GM23338 (cell line): ENCODE measurements around the gene TCF3. TPM values are rescaled to one million over a fixed set of nuclear protein-coding genes. Genes with fewer than 3 reads are reported as not detected.
A peak's percentile ranks its signal among the peaks of the same experiment; 100 is the strongest.

Experiments
- ATAC-seq: fragments of 200-7000 bp; cut with Tn5 transposase; 3 replicates; pipeline ENCODE4 v1.9.1; 2020
- DNase-seq: peaks from one replicate; pipeline ENCODE4 v3.0.0-alpha.2; 2015; ENCODE audit warnings: low spot score
- H2AFZ ChIP-seq: fragments of 200-600 bp; sonication (generic); 2 replicates; pipeline ENCODE4 v1.8.0; 2016; ENCODE audit warnings: antibody characterized with exemption, mild to moderate bottlenecking, moderate library complexity
- H3F3A ChIP-seq: fragments of 200-600 bp; sonication (generic); replicated peaks from 2 replicates; pipeline ENCODE4 v1.8.0; 2017; ENCODE audit warnings: antibody characterized with exemption, mixed run types, low read depth
- H3K27ac ChIP-seq: fragments of 200-600 bp; sonication (generic); 2 replicates; pipeline ENCODE4 v1.6.1; 2016; ENCODE audit warnings: low read depth
- H3K27me3 ChIP-seq: fragments of 200-600 bp; sonication (generic); 2 replicates; pipeline ENCODE4 v1.8.0; 2016; ENCODE audit warnings: mild to moderate bottlenecking, mixed run types, moderate library complexity; ENCODE audit not compliant: insufficient read depth
- H3K36me3 ChIP-seq: fragments of 200-600 bp; sonication (generic); 2 replicates; pipeline ENCODE4 v1.8.0; 2016; ENCODE audit warnings: mild to moderate bottlenecking; ENCODE audit not compliant: insufficient read depth
- H3K4me1 ChIP-seq: fragments of 200-600 bp; sonication (generic); 2 replicates; pipeline ENCODE4 v1.8.0; 2016; ENCODE audit warnings: mild to moderate bottlenecking, moderate library complexity; ENCODE audit not compliant: insufficient read depth
- H3K4me2 ChIP-seq: fragments of 200-600 bp; sonication (generic); 2 replicates; pipeline ENCODE4 v1.7.1; 2017; ENCODE audit warnings: mixed run types
- H3K4me3 ChIP-seq: fragments of 200-600 bp; sonication (generic); 2 replicates; pipeline ENCODE4 v1.6.1; 2016; ENCODE audit warnings: mixed run types
- H3K79me2 ChIP-seq: fragments of 200-600 bp; sonication (generic); replicated peaks from 2 replicates; pipeline ENCODE4 v1.8.0; 2017; ENCODE audit warnings: mild to moderate bottlenecking; ENCODE audit not compliant: insufficient read depth
- H3K9me2 ChIP-seq: fragments of 200-600 bp; sonication (generic); 2 replicates; pipeline ENCODE4 v1.8.0; 2017; ENCODE audit not compliant: insufficient read depth
- H4K20me1 ChIP-seq: fragments of 200-600 bp; sonication (generic); replicated peaks from 2 replicates; pipeline ENCODE4 v1.8.0; 2017; ENCODE audit warnings: mild to moderate bottlenecking; ENCODE audit not compliant: insufficient read depth
- H3K27ac Mint-ChIP-seq: 2 replicates; pipeline ENCODE4 v1.8.0; 2020; ENCODE audit warnings: inconsistent platforms, mild to moderate bottlenecking, moderate library complexity, mixed read lengths
- H3K27me3 Mint-ChIP-seq: 3 replicates; pipeline ENCODE4 v1.8.0; 2022; ENCODE audit warnings: low read depth, mild to moderate bottlenecking, moderate library complexity, mixed read lengths, inconsistent platforms; ENCODE audit not compliant: insufficient read depth, poor library complexity
- H3K36me3 Mint-ChIP-seq: 3 replicates; pipeline ENCODE4 v1.8.0; 2021; ENCODE audit warnings: low read depth, mild to moderate bottlenecking, inconsistent platforms, moderate library complexity, mixed read lengths
- H3K4me1 Mint-ChIP-seq: 3 replicates; pipeline ENCODE4 v1.8.0; 2020; ENCODE audit warnings: mild to moderate bottlenecking, inconsistent platforms, mixed read lengths
- H3K4me3 Mint-ChIP-seq: 3 replicates; pipeline ENCODE4 v1.8.0; 2021; ENCODE audit warnings: moderate library complexity, mild to moderate bottlenecking, inconsistent platforms, mixed read lengths
- H3K9me3 Mint-ChIP-seq: 3 replicates; pipeline ENCODE4 v1.8.0; 2020; ENCODE audit warnings: moderate library complexity, mild to moderate bottlenecking, inconsistent platforms, mixed read lengths
- NANOG ChIP-seq: IDR thresholded peaks from 2 replicates; pipeline ENCODE4 v1.6.1; 2016; ENCODE audit warnings: antibody characterized with exemption, borderline replicate concordance
- POLR2AphosphoS5 ChIP-seq: IDR thresholded peaks from 2 replicates; pipeline ENCODE4 v1.6.1; 2016; ENCODE audit warnings: antibody characterized with exemption, low read depth
- polyA plus RNA-seq: library from polyadenylated mRNA; unstranded; fragments of >200 nt; fragmentation: Nextera tagmentation; extraction: Ambion mirVana; gene quantifications from 2 replicates; pipeline ENCODE4 v1.2.1, GENCODE V29; 2016
- total RNA-seq: library from RNA; depleted of rRNA; stranded (reverse); fragments of >200 nt; shearing (Covaris generic); gene quantifications from 2 replicates; pipeline ENCODE4 v1.2.3, GENCODE V29; 2014
- TF ChIP-seq, protein P1 (sequence below), 2 experiments: fragments of 200-600 bp in 1 of 2; sonication (generic) in 1 of 2; conservative IDR thresholded peaks; 2 replicates each; pipeline versions ENCODE4 v1.5.1 to v1.6.1; 2016 to 2017; ENCODE audit warnings: antibody characterized with exemption in 2 of 2, low read depth in 2 of 2, mild to moderate bottlenecking in 2 of 2, moderate library complexity in 1 of 2

Gene TCF3
- total and polyA plus RNA-seq, 2 experiments from 2014 or later: 166 to 383 TPM

DNA sequence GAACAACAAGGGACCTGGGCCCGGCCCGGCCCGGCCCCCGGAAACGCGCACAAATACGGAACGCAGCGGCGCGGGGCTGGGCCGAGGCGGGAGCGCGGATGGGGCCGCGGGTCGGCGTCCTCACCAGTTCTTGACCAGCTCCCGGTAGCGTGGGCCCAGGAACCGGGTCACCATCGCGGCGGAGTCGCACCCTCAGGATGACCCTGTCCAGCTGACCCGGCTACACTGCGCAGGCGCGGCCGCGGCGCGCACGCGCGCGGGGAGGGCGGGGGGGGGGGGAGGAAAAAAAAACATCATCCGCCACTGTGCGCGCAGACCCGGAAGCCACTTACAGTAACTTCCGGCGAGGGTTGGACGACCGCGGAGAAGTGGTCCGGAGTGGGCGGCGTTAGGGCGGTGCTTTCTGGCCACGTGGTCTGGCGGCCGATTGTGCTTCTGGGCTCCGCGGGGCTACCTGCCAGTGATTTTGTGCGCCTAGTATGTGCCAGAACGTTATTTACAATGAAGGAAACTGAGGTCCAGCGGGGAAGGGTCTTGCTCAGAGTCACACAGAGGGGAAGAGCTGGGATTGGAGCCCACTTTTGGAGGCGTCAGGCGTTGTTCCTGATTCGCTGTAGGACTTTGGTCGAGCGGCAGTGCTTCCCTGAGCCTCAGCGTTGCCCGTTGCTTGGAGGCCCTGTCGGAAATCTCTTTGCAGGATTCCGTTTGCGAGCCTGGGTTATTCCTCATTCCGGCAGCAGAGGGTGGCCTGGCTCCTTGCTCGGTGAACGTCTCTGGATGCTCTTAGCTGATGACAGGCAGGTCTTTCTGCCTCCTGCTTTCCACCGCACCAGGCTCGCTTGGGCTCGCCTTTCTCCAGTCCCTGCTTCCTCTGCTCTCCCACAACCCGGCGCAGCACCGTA lies 46.9 kb downstream of the TCF3 start, which contains the start of gene UQCR11:
TSS of gene UQCR11 (minus strand) at position 227 of the 902 bp plus-strand sequence. CDS start at position 174, 53 bp downstream.
- peak within 1 kb of the TSS; percentile 95 for H3K4me2 ChIP-seq
- H3K4me3 Mint-ChIP-seq: peak within 1 kb of the TSS; percentile 88
- peak; percentile 81 for ATAC-seq
- no peak for TF ChIP-seq NANOG
- peak; percentile 85 for TF ChIP-seq POLR2AphosphoS5
- TF ChIP-seq, protein P1, sequence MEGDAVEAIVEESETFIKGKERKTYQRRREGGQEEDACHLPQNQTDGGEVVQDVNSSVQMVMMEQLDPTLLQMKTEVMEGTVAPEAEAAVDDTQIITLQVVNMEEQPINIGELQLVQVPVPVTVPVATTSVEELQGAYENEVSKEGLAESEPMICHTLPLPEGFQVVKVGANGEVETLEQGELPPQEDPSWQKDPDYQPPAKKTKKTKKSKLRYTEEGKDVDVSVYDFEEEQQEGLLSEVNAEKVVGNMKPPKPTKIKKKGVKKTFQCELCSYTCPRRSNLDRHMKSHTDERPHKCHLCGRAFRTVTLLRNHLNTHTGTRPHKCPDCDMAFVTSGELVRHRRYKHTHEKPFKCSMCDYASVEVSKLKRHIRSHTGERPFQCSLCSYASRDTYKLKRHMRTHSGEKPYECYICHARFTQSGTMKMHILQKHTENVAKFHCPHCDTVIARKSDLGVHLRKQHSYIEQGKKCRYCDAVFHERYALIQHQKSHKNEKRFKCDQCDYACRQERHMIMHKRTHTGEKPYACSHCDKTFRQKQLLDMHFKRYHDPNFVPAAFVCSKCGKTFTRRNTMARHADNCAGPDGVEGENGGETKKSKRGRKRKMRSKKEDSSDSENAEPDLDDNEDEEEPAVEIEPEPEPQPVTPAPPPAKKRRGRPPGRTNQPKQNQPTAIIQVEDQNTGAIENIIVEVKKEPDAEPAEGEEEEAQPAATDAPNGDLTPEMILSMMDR (conservative IDR thresholded peaks at IDR 0.05; ENCODE audit: low read depth in 2 of 2): peak; percentile 35 to 66; a peak in 2 of 4 replicates
- H3K36me3 Mint-ChIP-seq: peaks cover 22% of the 10 kb centered on the region; the same call in 2 of the 3 replicates
- H3K27ac ChIP-seq: peak within 1 kb of the TSS; percentile 85
- DNase-seq: peak; percentile 96
- no peaks in the 10 kb centered on the region for H3K9me2 ChIP-seq
- H3K27me3 Mint-ChIP-seq: peaks cover 32% of the 10 kb centered on the region
- no peaks in the 10 kb centered on the region; the same call in 1 of the 2 replicates for H3K36me3 ChIP-seq
- H2AFZ ChIP-seq: peak within 1 kb of the TSS; percentile 72
- peaks cover 27% of the 10 kb centered on the region for H4K20me1 ChIP-seq
- H3K79me2 ChIP-seq: peaks cover 47% of the 10 kb centered on the region
- peaks cover 9% of the 10 kb centered on the region; the same call in 2 of the 3 replicates for H3K4me1 Mint-ChIP-seq
- no peaks in the 10 kb centered on the region for H3K9me3 Mint-ChIP-seq
- H3K27me3 ChIP-seq: no peaks in the 10 kb centered on the region
- H3K4me1 ChIP-seq: peaks cover 8% of the 10 kb centered on the region
- peak within 1 kb of the TSS; percentile 85 for H3K4me3 ChIP-seq
- peaks cover 30% of the 10 kb centered on the region for H3F3A ChIP-seq
- peak within 1 kb of the TSS; percentile 98 for H3K27ac Mint-ChIP-seq

DNA sequence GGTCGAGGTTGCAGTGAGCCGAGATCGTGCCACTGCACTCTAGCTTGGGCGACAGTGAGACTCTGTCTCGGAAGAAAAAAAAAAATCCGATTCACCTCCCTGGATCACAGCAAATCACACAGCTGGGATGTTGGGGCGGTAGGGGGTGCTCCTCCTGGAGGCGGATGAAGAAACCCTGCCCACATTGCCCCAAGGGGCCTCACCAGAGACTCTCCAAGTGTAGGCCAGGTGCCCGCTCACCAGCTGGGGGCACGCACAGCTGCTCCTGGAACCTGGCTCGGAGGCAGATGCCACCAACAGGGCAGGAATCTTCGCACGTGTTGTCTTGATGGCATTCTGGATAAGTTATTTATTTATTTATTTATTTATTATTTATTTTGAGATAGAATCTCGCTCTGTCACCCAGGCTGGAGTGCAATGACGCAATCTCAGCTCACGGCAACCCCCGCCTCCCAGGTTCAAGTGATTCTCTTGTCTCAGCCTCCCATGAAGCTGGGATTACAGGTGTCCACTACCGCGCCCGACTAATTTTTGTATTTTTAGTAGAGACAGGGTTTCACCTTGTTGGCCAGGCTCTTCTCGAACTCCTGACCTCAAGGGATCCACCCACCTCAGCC lies 50.2 kb downstream of the TCF3 start:
- DNase-seq (no peak), ATAC-seq (no peak)
- Histone ChIP-seq H3K27ac (0 out of 2 replicates have a peak overlapping the region, but pooled peaks have one; percentile 72), H4K20me1 (peaks cover 41% of the 10 kb centered on the region), H3K27me3 (no peaks in the 10 kb centered on the region), H3F3A (peaks cover 18% of the 10 kb centered on the region), H3K36me3 (peaks cover 6% of the 10 kb centered on the region), H3K4me2 (no peak overlapping the region), H3K9me2 (no peaks in the 10 kb centered on the region), H3K79me2 (peaks cover 51% of the 10 kb centered on the region), H3K4me1 (peaks cover 8% of the 10 kb centered on the region), H3K4me3 (no peak overlapping the region), H2AFZ (no peak overlapping the region)
- TF ChIP-seq, protein P1 (conservative IDR thresholded peaks at IDR 0.05; ENCODE audit: low read depth in 2 of 2): peak in 1 of 2 experiments; percentile 16; a peak in 1 of 4 replicates
- no peak for TF ChIP-seq POLR2AphosphoS5
- Mint-ChIP-seq H3K27me3 (peaks cover 28% of the 10 kb centered on the region), H3K36me3 (peaks cover 30% of the 10 kb centered on the region), H3K9me3 (no peaks in the 10 kb centered on the region), H3K4me1 (peaks cover 9% of the 10 kb centered on the region; the same call in 2 of the 3 replicates), H3K27ac (0 out of 2 replicates have a peak overlapping the region, but pooled peaks have one; percentile 52), H3K4me3 (no peak overlapping the region)
